Measurements from ENCODE around the gene AK5.

The AK5 gene

DNA sequence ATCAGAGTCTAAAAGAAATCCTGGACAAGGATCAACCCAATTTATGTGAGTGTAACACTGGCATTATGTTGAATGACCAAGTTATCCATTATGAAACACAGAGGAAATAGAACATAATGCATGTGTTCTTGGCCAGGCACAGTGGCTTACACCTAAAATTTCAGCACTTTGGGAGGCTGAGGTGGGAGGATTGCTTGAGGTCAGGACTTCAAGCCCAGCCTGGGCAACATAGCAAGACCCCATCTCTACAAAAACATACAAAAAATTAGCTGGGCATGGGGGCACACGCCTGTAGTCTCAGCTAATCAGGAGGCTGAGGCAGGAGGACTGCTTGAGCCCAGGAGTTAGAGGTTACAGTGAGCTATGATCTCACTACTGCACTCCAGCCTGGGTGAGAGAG is 270.8 kb downstream of the AK5 start:
- DNase-seq = no peak

DNA sequence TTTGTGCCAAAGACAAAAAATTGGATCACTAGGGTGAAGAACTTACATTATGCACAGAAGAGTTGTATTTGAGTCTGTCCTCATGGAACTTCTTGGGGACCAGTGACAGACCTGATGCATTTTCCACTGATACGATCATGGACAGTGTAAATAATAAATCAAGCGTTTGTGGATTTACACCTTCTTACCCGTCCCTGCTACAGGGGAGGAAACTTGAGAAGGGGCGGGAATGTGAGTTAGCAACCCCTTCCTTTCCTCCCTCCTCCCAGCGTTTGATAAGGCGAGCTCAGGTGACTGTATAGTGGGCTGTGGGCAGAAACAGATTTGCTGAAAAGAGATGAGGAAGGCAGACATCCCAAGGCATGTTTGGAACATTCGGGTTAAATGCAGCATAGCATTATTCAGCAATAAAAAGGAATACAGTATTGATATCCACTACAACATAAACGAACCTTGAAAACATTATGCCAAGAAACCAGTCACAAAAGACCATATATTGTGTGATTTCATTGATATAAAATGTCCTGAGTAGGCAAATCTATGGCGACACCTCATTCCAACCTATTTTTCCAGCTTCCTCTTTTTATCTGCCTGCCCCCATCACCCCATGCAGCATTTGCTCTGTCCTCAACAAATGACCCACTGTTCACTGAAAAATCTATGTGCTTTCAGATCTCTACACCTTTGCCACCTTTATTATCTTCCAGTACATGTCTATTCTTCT is 271.9 kb downstream of the AK5 start:
- no peak for DNase-seq

DNA sequence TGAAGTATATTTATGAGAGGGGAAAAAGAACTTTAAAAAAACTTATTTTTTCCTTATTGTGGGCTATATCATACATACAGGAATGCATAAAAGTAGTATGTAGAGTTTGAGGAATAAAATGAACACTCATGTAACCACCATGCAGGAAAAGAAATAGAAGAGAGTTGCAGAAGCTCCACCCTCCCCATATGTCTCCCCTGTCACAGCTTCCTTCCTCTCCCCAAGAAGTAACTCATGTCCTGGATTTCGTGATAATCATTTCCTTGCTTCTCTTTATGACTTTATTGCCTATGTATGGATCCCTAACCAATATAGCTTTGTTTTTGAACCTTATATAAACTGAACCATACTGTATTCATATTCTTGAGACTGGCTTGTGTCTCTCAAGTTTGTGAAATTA is 274.2 kb downstream of the AK5 start:
- no peak for DNase-seq

DNA sequence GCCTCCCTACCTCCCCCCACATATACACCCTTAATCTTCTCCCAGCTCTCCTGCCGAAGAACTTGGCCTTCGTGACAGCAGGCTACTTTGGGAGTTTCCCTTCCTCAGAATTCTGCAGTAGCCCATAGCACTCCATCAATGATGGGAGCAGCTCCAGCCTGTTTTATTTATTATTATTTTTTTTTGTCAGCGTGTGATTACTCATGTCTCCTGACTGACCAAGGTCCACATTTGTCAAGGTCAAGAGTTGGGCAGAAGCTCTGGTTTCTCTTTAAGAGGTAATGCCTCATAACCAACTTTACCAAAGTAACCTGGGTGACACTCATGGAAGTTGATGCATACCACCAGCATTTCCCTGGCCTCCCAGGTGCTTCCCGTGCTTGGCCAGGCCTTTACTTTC is 275.2 kb downstream of the AK5 start:
- DNase-seq = no peak

DNA sequence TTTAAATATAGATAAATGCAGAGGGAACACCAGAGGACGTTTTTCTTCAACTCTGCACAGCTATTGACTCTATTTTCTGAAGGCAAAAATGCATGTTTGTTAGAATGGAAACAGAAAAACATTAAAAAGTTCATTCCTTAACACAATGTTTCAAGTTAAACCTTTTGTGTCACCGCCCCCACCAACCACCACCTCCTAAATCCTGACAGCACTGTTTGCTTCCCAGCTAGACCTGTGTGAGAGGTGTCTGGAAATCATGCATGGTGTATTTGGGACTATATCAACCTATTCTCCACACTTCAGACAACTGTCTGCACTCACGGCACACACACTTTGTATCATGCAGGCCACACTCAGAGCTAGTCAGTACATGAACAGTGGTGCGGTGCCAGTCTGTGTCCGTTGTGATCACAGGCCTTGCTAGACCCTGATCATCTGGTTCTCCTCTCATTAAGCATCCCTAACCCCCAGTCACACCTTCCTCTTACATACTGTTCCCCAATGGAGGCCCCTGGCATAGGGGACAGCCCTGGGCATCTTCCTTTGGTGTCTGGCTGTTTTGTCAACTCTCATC is 276.9 kb downstream of the AK5 start:
- no peak for DNase-seq

DNA sequence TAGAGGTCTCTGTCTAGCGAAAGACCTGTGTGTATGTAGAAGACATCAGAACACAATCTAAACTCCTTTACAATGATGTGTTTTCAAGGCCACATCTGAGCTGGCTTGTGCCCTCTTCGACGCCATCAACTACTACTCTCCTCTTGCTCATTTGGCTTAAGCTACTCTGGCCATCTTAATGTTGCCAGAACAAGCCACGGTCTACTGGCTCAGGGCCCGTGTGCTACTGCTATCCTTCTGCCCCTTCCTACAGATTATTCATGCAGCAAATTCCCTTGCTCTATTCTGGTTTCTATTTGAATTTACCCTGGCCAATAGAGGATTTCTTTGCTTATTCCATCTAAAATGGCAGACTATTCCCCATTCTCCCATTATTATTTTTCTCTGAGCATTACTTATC is 278.9 kb downstream of the AK5 start:
- no peak for DNase-seq

DNA sequence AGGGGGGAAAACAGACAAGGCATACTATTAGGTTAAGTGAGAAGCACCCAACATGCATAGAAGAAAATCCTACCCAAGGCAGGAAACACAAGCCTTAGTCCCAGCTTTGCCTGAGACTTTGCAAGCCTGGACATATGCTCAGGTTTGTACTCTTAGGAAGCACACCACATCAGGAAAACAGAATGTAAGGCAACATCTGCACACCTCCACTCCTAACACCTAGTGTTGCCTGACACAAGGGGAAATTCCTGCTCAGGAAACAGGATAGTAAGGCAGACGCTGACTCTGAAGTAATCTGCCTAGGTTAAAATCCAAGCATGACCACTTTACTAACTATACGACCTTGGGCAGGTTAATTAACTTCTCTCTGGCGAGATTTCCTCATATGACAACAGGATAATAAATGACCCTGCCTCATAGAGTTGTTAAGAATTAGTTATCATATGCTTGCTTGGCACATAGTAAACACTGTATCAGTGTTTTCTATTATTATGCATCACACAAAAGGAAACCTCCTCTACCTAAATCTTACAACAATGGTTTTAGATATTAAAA is 280.9 kb downstream of the AK5 start:
- no peak for DNase-seq

DNA sequence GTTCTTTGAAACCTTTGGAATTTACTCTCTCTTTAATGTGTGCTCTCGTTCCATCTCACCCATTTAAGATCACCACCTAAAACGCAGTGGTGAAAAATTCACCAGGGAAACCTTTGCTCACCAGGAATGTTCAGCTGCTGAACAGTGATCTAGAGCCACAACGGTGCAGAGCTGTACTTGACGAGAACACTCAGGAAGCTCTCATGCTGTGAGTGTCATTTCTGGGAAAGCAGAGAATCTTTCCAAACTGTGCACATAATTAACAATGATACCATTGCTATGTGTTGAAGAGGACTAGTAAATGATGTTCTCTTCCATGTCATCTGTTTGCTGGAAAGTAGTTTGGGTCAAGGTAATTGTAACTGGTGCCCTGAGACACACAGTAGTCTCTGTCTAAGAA is 283.5 kb downstream of the AK5 start:
- no peak for DNase-seq

DNA sequence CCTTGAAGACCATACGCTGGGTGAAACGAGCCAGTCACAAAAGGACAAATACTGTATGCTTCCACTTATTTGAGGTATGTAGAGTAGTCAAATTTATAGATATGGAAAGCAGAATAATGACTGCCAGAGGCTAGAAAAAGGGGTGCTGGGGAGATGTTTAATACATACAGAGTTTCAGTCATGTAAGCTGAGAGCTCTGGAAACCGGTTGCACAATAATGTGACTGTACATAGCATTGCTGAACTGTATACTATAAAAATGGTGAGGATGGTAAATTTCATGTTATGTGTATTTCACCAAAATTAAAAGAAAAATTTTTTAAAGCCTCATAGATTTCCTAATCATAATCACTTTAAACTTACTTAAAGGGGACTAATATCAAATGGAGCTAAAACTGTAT is 289.8 kb downstream of the AK5 start:
- DNase-seq = no peak

DNA sequence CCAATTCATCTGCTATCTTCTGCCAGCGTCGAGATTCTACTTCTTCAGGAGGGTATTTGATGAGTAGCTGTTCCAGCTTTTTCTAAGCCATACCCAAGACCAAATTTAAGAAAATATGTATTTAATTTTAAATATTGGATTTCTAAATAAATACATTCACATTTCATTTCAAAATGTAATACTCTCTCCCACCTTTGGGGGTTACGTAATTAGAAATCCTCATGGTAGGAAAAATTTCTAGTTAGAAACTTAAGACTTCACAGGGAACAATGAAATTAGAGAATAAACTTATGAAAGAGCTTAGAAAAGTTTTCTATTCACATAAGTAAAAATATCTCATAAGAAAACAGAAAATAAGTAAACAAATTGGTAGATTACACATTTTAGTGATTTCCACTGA is 297.7 kb downstream of the AK5 start:
- no peak for DNase-seq

DNA sequence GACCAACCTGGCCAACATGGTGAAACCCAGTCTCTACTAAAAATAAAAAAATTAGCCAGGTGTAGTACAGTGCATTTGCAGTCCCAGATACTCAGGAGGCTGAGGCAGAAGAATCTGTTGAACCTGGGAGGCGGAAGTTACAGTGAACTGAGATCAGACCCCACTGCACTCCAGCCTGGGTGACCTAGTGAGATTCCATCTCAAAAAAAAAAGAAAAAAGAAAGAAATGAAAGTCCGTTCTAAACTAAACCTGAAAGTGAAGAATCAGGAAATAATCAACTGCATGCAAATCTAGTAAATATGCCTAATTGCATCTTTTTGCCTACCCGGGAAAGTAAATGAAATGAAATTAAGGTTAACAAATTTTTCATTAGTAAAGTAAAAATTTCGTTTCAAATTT is 301.1 kb downstream of the AK5 start:
- DNase-seq = no peak

DNA sequence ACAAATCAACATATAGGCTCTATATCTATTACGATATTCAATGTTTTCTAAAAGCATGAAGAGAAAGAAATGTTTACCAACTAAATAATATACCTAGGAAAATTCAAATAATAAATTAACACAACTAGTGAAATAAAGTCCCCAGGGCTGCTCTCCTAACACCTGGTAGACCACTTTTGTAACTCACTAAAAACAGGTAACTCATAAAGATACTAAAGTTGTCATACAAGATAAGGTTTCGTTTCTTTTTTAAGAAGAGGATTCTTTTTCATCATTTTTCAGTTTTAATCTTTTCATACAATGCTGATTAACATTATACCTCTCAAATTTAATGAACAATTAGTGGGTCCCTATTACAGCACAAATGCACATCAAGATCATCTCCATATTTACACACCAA is 301.7 kb downstream of the AK5 start:
- DNase-seq = no peak

DNA sequence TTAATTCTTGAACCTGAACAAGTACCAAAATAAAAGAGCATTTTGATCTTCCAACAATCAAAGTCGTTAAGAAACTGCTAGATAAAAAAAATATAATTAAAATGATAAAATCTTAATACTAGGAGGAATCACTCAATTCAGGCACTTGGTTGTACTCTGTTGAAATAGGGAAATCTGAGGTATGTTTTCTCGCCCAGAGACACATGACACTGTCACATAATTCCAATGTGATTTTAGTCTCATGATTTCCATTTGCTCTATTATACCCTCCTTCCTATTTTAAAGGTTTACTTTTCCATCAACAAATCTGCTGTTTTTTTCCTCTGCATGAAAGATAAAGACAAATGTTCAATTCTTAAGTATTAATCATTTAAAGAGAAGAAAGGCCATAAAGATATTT is 303.1 kb downstream of the AK5 start:
- DNase-seq = no peak

DNA sequence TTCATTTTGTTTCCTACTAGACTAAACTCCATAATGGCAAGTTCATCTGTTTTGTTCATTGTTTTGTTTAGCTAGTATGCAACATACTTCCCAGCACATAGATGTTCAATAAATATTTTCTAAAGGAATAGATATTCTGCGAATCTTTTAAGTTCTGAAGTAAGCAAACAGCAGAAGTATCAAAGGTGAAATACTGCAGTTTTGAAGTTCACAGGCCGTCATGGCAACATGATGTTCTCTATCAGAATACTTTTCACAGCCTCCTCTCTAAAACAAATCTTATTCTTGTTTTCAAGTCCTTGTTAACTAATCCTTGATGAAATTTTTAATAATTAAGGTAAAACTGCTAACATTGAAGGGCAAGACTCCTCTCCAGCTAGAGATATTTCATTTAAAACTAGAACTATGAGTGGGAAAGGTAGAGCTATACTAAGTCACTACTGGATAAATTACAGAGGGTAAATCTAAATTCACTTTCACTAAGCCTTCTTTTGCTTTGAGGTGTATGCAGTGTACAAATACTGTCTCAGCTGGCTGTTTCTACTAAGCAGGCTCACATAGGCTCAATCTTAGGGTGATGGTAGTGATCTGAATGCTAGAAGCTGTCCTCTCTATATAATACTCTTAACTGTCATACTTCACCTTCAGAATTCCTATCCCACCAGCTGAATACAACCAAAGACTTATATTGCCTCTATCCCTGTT is 303.9 kb downstream of the AK5 start:
- DNase-seq = no peak

DNA sequence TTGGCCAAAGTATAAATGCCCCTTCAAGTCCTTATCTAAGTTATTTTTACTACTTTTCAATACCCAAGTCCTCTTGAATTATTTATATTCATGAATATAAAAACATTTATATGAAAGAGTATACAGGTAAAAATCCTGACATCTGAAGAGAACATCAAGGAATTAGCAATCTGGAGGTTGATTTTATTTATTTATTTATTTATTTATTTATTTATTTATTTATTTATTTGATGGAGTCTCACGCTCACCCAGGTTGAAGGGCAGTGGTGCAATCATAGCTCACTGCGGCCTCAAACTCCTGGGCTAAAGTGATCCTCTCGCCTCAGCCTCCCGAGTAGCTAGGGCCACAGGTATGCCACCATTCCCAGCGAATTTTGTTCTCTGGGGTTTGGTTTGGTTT is 307.4 kb downstream of the AK5 start:
- DNase-seq = no peak

DNA sequence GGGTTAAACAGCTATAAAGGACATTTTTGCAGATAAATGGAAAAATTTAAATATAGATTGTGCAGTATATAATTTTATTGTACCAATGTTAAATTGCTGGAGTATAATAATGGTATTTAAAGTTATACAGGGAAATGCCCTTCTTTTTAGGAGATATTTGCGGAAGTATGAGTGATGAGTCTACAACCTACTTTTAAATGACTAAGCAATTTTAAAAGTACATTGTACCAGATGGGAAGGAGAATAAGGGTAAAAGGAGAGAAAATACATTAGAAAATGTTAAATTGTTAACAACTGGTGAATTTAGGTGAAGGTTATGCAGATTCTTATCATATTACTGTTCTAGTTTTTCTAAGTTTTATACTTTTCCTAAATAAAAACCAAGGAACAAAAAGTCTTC is 308.8 kb downstream of the AK5 start:
- no peak for DNase-seq

DNA sequence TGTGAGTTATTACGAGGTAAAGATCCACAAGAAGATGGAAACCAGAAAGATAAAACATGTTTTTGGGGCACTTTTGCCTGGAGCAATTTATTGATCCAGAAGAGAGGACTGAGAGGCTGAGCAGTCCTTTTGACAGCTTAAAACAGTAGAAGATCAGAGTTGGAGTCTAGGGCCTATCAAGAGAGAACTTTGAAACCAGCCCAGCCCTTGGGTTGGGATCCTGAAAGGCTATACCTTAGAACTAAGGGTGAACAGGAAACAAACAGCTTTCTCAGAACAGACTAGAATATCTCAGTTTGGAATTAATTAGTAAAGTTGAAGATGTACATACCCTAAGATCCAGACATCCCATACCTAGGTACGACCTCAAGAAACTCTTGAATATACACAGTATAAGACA is 311.1 kb downstream of the AK5 start:
- DNase-seq = no peak

DNA sequence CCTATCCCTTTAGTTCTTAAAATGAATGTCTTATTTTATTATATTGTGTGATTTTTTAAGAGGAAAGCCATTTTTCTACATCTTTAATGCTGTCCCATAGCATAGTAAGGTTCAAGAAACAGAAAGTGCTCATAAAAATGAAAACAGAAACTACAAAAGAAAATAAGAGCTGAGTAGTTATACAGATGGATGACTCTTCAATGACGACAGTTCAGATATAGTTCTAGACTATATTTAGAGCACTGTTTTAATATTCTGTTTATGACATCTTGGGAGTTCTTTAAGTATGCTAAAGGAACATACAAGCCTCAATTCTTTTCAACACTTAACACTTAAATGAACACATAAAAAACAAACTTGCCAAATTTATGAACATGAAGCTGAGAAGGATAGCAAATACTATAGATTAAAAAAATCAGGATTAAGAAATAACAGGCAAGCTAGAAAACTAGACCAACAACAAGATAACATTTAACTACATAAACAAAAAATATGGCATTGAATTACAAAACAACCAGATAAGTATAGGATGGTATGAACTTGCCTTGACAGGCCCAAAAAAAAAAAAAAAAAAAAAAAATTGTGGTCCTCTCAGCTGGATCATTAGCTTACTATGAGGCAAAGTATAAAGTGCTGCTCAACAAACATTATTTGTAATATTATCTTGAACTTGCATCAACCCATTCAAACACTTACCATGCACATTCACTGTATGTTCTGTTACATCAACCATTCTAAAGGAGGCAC is 312.7 kb downstream of the AK5 start:
- DNase-seq = no peak

DNA sequence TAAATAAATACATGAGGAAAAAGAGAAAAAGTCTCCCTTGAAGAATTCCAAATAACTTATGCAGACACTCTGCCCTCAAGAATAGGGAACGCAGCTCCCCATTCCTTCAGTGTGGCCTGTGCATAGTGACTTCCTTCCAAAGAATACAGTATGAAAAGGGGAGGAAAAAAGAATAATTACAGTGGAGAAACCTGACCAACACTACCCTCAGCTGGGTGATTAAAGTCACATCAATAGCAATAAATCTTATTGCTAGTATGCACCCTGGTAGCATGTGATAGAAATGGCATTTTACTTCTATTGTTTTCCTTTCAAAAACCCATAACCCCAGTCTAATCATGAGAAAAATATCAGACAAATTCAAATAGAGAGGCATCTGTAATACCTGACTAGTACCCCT is 315.5 kb downstream of the AK5 start:
- DNase-seq = no peak

DNA sequence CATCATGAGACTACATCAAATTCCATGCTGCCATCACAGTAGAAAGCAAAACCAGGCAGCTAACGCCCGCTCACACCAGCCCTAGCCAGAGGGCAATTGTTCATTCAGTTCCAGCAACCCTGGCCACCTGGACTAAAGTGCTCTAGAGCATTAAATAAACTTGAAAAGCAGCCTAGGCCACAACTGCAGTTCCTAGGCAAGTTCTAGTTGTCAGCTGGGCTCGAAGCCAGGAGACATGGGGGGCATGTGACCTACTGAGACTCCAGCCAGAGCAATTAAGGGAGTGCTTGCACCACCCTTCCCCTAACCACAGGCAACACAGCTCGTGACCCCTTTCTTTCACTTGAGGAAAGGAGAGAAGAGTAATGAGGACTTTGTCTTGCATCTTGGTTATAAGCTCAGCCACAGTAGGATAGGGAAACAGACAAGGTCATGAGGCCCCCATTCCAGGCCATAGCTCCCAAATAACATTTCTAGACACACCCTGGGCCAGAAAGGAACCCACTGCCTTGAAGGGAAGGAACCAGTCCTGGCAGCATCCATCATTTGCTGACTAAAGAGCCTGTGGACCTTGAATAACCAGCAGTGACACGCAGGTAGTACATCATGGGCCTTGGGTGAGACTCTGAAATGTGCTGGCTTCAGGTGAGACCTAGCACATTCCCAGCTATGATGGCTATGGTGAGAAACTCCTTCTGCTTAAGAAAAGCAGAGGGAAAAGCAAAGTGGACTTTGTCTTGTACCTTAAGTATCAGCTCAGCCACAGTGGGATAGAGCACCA is 323.6 kb downstream of the AK5 start:
- peak; percentile 48 for DNase-seq

DNA sequence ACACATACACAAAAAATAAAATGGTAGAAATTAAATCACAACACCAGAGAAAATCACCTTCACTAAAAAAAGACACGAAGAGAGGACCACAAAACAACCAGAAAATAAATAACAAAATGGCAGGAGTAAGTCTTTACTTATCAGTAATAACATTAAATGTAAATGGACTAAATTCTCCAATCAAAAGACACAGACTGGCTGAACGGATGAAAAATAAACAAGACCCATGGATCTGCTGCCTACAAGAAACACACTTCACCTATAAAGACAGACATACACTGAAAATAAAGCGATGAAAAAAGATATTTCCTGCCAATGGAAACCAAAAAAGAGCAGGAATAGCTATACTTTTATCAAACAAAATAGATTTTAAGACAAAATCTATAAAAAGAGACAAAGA is 327.1 kb downstream of the AK5 start:
- DNase-seq = no peak

Measured in COR-L47 (cell line).